Right lobe of liver (tissue), 6 donors: ENCODE results near the gene MNT. TPM values are rescaled to one million over a fixed set of nuclear protein-coding genes. Genes with fewer than 3 reads are reported as not detected.
"Not testable (repeated sequence)": the region's sequence is repeated elsewhere in the genome, so short reads cannot be mapped to it uniquely, and the experiment has no call there.

Experiments used
- ATAC-seq, 4 donors: fragments of 200-7000 bp; cut with Tn5 transposase; one replicate each; pipeline ENCODE4 v1.9.1; 2020; ENCODE audit warnings: mild to moderate bottlenecking in 4 of 4, moderate library complexity in 4 of 4
- DNase-seq, 3 donors: peaks; one replicate each; pipeline ENCODE4 v3.0.0-alpha.2; 2020
- H3K27ac ChIP-seq, 3 donors: fragments of 200-600 bp; one replicate each; pipeline ENCODE4 v1.8.0; 2022
- H3K27me3 ChIP-seq, 2 donors: fragments of 200-600 bp; one replicate each; pipeline ENCODE4 v1.8.0; 2022
- H3K36me3 ChIP-seq, 4 donors: fragments of 200-600 bp; sonication (generic) in 1 of 4; one replicate each; pipeline versions ENCODE4 v1.5.1 to v1.8.0; 2017 to 2022; ENCODE audit warnings: control low read depth in 1 of 4
- H3K4me1 ChIP-seq, 4 donors: fragments of 200-600 bp; sonication (generic) in 1 of 4; one replicate each; pipeline versions ENCODE4 v1.5.1 to v1.8.0; 2017 to 2022; ENCODE audit warnings: control low read depth in 1 of 4
- H3K4me3 ChIP-seq, 3 donors: fragments of 200-600 bp; one replicate each; pipeline ENCODE4 v1.8.0; 2022
- H3K9me3 ChIP-seq, 4 donors: fragments of 200-600 bp; sonication (generic) in 1 of 4; one replicate each; pipeline versions ENCODE4 v1.5.1 to v1.8.0; 2017 to 2022; ENCODE audit warnings: control low read depth in 1 of 4
- CTCF ChIP-seq, 4 donors: fragments of 200-600 bp in 3 of 4; fragments of 450-650 bp in 1 of 4; IDR thresholded peaks; one replicate each; pipeline versions ENCODE4 v1.5.1 to v1.8.0; 2016 to 2022; ENCODE audit warnings: antibody characterized with exemption in 4 of 4, mild to moderate bottlenecking in 2 of 4
- POLR2A ChIP-seq: fragments of 450-650 bp; IDR thresholded peaks from one replicate; pipeline ENCODE4 v1.6.1; 2017; ENCODE audit warnings: antibody characterized with exemption, mild to moderate bottlenecking
- WGBS: methylation state at CpG from one replicate; pipeline ENCODE4 v1.1.6; 2018; ENCODE audit warnings: low coverage, low lambda C conversion rate; ENCODE audit not compliant: insufficient coverage; ENCODE audit errors: missing lambda C conversion rate; 5-methylcytosine and 5-hydroxymethylcytosine counted together
- intact Hi-C, 2 donors: fragments of 100-400 bp; cut with DNase I; formaldehyde crosslinking; loops; one replicate each; pipeline versions ENCODE4 v1.11.2 to v1.14.1; 2022
- long read RNA-seq: library from polyadenylated mRNA; unstranded; transcript quantifications from one replicate; pipeline ENCODE4 v2.0.0, GENCODE V29; 2019
- total RNA-seq, 6 experiments: library from RNA; depleted of rRNA in 2 of 6; stranded (reverse); fragments of >200 nt in 2 of 6; fragmentation: NEBNext Ultra II Directional in 3 of 6; extraction: Animal tissue kit (Norgen Biotek cat#: 25700) in 3 of 6; gene quantifications; one replicate each; pipeline versions ENCODE4 v1.1.0 to v1.2.4, GENCODE V29; 2016 to 2023
- donor health status: DM: no; HTN: yes; CAD: no.
- donor health status: DM: no; HTN: no; CAD: no.
- donor health status: DM: no; HTN: no; CAD: no.
- donor health status: DM: no; HTN: yes; CAD: no.
- donor health status: DM: no; HTN: yes; CAD: no.

Gene MNT
- total RNA-seq = 10 to 100 TPM in 2 of 6 experiments, 1 to 10 TPM in 4; 3.3 to 12.6 (median 7.0) TPM
- long read RNA-seq = 0 reads

- Histone ChIP-seq H3K9me3 (no peaks in the 10 kb centered on the region), H3K27ac (peak within 1 kb of the TSS; percentile 84 to 99 (median 95)), H3K4me1 (peaks cover 2 to 40% (median 16%) of the 10 kb centered on the region in 4 donors), H3K36me3 (no peaks in the 10 kb centered on the region), H3K4me3 (peak within 1 kb of the TSS; percentile 65 to 85 (median 68)), H3K27me3 (no peaks in the 10 kb centered on the region)
- WGBS = 0% methylated on average over 7 of the region's 51 CpGs
- DNase-seq (peak; percentile 95 to 96 (median 96)), ATAC-seq (peak; percentile 51 to 67 (median 66))
- intact Hi-C loops = no loop called here
- peak; percentile 67 for TF ChIP-seq POLR2A
- peak in 1 of 4 donors; percentile 8 for TF ChIP-seq CTCF (IDR thresholded peaks at IDR 0.05)
Observed at GRCh38 chr17:2400877-2401425, at the start of gene MNT. Gene MNT (minus strand): TSS chr17:2401060. CDS start chr17:2400712, 348 bp downstream.

DNA sequence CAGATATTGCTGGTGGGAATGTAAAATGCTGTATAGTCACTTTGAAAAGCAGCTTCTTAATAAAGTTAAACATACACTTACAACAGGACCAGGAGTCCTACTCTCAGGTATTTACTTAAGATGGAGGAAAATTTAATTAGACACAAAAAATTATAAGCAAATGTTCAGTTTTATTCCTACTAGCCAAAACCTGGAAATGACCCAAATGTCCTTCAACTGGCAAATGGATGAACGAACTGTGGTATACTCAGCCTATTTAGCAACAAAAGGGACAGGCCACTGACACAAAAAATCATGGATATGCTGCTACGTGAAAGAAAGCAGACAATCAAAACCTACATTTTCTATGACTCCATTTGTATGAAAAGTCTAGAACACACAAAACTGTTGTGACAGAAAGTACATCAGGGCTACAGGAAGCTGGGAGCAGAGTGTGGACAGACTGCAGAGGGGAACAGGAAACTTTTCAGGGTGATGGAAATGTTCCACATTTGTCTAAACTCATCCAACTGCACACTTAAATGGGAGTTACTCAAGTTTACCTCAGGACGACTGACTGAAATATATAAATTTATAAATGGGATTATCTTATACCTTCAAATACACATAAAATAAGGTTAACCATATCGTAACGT lies 49.3 kb upstream of the MNT start:
- H3K9me3 ChIP-seq = no peaks in the 10 kb centered on the region
- no peak overlapping the region for H3K4me3 ChIP-seq
- TF ChIP-seq POLR2A (no peak), CTCF (IDR thresholded peaks at IDR 0.05) (no peak)
- 60% methylated on average over 5 of the region's 5 CpGs for WGBS
- H3K36me3 ChIP-seq = no peaks in the 10 kb centered on the region
- ATAC-seq (no peak), DNase-seq (no peak)
- peaks cover 0 to 2% (median 0%) of the 10 kb centered on the region in 4 donors for H3K4me1 ChIP-seq
- H3K27me3 ChIP-seq = no peaks in the 10 kb centered on the region
- intact Hi-C loops = no loop called here
- H3K27ac ChIP-seq = no peak overlapping the region

- no peak for TF ChIP-seq CTCF (IDR thresholded peaks at IDR 0.05)
- TF ChIP-seq POLR2A = no peak
- H3K27me3 ChIP-seq = no peaks in the 10 kb centered on the region
- DNase-seq (no peak), ATAC-seq (no peak)
- WGBS = 88% methylated on average over 2 of the region's 2 CpGs
- H3K36me3 ChIP-seq = no peaks in the 10 kb centered on the region
- no peak overlapping the region for H3K27ac ChIP-seq
- peaks cover 0 to 2% (median 0%) of the 10 kb centered on the region in 4 donors for H3K4me1 ChIP-seq
- H3K9me3 ChIP-seq = no peaks in the 10 kb centered on the region
- intact Hi-C loops = no loop called here
- H3K4me3 ChIP-seq = no peak overlapping the region
Observed at GRCh38 chr17:2449486-2449885, 48.6 kb upstream of the MNT start.

- WGBS = no CpG with 5 or more reads among the region's 29 CpGs
- DNase-seq = not testable (repeated sequence)
Observed at GRCh38 chr17:2447479-2447878, 46.6 kb upstream of the MNT start.

GRCh38 chr17:2445638-2446037 lies 44.8 kb upstream of the MNT start:
- intact Hi-C loops = no loop called here
- 90% methylated on average over 1 of the region's 1 CpG for WGBS

More at GRCh38 chr17:2447479-2447878, 46.6 kb upstream of the MNT start:
- H3K4me3 ChIP-seq, H3K27ac ChIP-seq, intact Hi-C loops, H3K9me3 ChIP-seq, H3K27me3 ChIP-seq, ATAC-seq, H3K4me1 ChIP-seq, H3K36me3 ChIP-seq: not testable (repeated sequence)

More at GRCh38 chr17:2445638-2446037, 44.8 kb upstream of the MNT start:
- Histone ChIP-seq H3K4me3 (no peak overlapping the region), H3K9me3 (no peaks in the 10 kb centered on the region), H3K4me1 (peaks cover 0 to 6% (median 0%) of the 10 kb centered on the region in 4 donors), H3K36me3 (peaks cover 0 to 6% (median 0%) of the 10 kb centered on the region in 4 donors), H3K27ac (no peak overlapping the region), H3K27me3 (no peaks in the 10 kb centered on the region)
- no peak for ATAC-seq
- no peak for TF ChIP-seq POLR2A
- no peak for TF ChIP-seq CTCF (IDR thresholded peaks at IDR 0.05)
- no peak for DNase-seq
